Stimulated activated CD4-positive, alpha-beta T cell treated with anti-CD3 and anti-CD28 coated beads, TNF-alpha, amount 100 ng/mL, for 4 hours (primary cell): ENCODE measurements around the gene SUCO.
A peak's percentile ranks its signal among the peaks of the same experiment; 100 is the strongest.
"Not testable (repeated sequence)": the region's sequence is repeated elsewhere in the genome, so short reads cannot be mapped to it uniquely, and the experiment has no call there.

Experiments used
- DNase-seq, 3 experiments: peaks; one replicate each; pipeline ENCODE4 v3.0.0-alpha.2; 2020; ENCODE audit warnings: low read depth in 3 of 3

Gene SUCO

GRCh38 chr1:172609528-172609927 is 76.6 kb downstream of the SUCO start:
- no peak for DNase-seq

GRCh38 chr1:172612478-172612877 is 79.5 kb downstream of the SUCO start:
- DNase-seq = no peak

GRCh38 chr1:172613294-172613693 is 80.3 kb downstream of the SUCO start:
- DNase-seq = no peak

GRCh38 chr1:172616195-172616594 is 83.2 kb downstream of the SUCO start:
- no peak for DNase-seq

GRCh38 chr1:172616636-172617035 is 83.7 kb downstream of the SUCO start:
- no peak for DNase-seq

- DNase-seq = not testable (repeated sequence)
Observed at GRCh38 chr1:172620603-172621002, 87.7 kb downstream of the SUCO start.

- no peak for DNase-seq
Observed at GRCh38 chr1:172622541-172622940, 89.6 kb downstream of the SUCO start.

GRCh38 chr1:172623748-172624147 is 90.8 kb downstream of the SUCO start:
- no peak for DNase-seq

- no peak for DNase-seq
Observed at GRCh38 chr1:172626845-172627244, 93.9 kb downstream of the SUCO start.

- DNase-seq = no peak
Observed at GRCh38 chr1:172627702-172628101, 94.8 kb downstream of the SUCO start.

- no peak for DNase-seq
Observed at GRCh38 chr1:172628401-172628800, 95.5 kb downstream of the SUCO start.

GRCh38 chr1:172629170-172629569 is 96.2 kb downstream of the SUCO start:
- DNase-seq = no peak

GRCh38 chr1:172629638-172630037 is 96.7 kb downstream of the SUCO start:
- no peak for DNase-seq

- DNase-seq = no peak
Observed at GRCh38 chr1:172630056-172630818, 97.3 kb downstream of the SUCO start.

- no peak for DNase-seq
Observed at GRCh38 chr1:172630868-172631267, 97.9 kb downstream of the SUCO start.

GRCh38 chr1:172637522-172637921 is 104.6 kb downstream of the SUCO start:
- peak in 1 of 3 experiments; percentile 28 for DNase-seq

- no peak for DNase-seq
Observed at GRCh38 chr1:172638249-172638648, 105.3 kb downstream of the SUCO start.

GRCh38 chr1:172638885-172639831 is 106.2 kb downstream of the SUCO start:
- peak; percentile 38 to 68 (median 58) for DNase-seq

GRCh38 chr1:172640111-172640510 is 107.2 kb downstream of the SUCO start:
- no peak for DNase-seq

GRCh38 chr1:172641492-172641891 is 108.5 kb downstream of the SUCO start:
- DNase-seq = no peak

GRCh38 chr1:172642970-172643369 is 110.0 kb downstream of the SUCO start:
- DNase-seq = no peak

GRCh38 chr1:172646653-172647052 is 113.7 kb downstream of the SUCO start:
- no peak for DNase-seq

GRCh38 chr1:172647110-172647564 is 114.2 kb downstream of the SUCO start:
- DNase-seq = no peak
